Astrocyte of the spinal cord (primary cell): Measurements from ENCODE around the gene CPXM2.

Experiments used
- DNase-seq: peaks from one replicate; pipeline ENCODE4 v3.0.0; 2011; ENCODE audit warnings: low read depth, low spot score
- H3K4me3 ChIP-seq: 2 replicates; pipeline ENCODE4 v1.5.1; 2011; ENCODE audit warnings: low read depth, mild to moderate bottlenecking, low read length, moderate library complexity
- in situ Hi-C: cut with HindIII; loops from 2 replicates; pipeline ENCODE4 v1.10.0; 2017; ENCODE audit warnings: low sequenced_read_pairs
- TF ChIP-seq, protein P1 (sequence below): IDR thresholded peaks from 2 replicates; pipeline ENCODE4 v1.5.1; 2012; ENCODE audit warnings: low read depth, mild to moderate bottlenecking, low read length, inconsistent platforms

Gene CPXM2

DNA sequence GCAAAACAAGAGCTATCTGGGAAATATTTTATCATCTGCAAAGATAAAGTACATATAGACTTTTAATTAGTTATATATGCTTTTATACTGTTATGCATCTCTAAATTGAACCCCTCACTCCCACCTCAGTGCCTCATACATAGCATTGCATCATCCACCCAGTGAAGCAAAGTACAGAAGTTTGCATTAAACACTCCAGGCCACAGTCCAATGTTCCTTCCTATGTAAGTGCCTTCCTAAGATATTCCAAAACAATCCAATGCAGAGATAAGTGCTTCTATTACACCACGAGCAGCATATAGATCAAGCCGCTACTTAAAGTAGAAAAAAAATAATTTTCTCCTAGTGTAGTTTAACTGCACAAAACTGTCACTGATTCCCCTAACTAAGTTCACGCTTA lies 3.4 kb downstream of the CPXM2 start:
- in situ Hi-C loops, result no loop called here

DNA sequence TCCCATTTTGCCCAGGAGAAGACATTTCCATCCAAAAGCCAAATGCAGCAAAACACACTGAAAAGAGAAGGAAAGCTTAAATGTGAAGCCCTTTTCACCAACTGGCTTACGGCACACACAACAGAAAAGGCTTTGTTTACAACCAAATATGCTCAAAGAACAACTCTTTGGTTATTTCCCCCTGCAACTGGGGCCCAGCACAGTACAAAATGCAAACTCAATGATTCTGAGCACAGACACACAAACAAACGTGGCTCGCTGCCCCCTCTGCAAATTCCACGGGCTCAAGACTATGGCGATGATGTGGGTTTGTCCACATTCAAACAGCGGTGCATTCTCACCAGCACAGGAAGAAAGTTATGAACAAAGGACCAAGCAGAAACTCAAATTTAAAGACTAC lies 5.3 kb downstream of the CPXM2 start:
- in situ Hi-C loops, result no loop called here
- no peak overlapping the region for H3K4me3 ChIP-seq
- DNase-seq, result no peak
- TF ChIP-seq, protein P1, sequence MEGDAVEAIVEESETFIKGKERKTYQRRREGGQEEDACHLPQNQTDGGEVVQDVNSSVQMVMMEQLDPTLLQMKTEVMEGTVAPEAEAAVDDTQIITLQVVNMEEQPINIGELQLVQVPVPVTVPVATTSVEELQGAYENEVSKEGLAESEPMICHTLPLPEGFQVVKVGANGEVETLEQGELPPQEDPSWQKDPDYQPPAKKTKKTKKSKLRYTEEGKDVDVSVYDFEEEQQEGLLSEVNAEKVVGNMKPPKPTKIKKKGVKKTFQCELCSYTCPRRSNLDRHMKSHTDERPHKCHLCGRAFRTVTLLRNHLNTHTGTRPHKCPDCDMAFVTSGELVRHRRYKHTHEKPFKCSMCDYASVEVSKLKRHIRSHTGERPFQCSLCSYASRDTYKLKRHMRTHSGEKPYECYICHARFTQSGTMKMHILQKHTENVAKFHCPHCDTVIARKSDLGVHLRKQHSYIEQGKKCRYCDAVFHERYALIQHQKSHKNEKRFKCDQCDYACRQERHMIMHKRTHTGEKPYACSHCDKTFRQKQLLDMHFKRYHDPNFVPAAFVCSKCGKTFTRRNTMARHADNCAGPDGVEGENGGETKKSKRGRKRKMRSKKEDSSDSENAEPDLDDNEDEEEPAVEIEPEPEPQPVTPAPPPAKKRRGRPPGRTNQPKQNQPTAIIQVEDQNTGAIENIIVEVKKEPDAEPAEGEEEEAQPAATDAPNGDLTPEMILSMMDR, result no peak

More for the DNA sequence above, 3.4 kb downstream of the CPXM2 start:
- H3K4me3 ChIP-seq, result no peak overlapping the region
- DNase-seq, result no peak
- TF ChIP-seq, protein P1, result no peak

DNA sequence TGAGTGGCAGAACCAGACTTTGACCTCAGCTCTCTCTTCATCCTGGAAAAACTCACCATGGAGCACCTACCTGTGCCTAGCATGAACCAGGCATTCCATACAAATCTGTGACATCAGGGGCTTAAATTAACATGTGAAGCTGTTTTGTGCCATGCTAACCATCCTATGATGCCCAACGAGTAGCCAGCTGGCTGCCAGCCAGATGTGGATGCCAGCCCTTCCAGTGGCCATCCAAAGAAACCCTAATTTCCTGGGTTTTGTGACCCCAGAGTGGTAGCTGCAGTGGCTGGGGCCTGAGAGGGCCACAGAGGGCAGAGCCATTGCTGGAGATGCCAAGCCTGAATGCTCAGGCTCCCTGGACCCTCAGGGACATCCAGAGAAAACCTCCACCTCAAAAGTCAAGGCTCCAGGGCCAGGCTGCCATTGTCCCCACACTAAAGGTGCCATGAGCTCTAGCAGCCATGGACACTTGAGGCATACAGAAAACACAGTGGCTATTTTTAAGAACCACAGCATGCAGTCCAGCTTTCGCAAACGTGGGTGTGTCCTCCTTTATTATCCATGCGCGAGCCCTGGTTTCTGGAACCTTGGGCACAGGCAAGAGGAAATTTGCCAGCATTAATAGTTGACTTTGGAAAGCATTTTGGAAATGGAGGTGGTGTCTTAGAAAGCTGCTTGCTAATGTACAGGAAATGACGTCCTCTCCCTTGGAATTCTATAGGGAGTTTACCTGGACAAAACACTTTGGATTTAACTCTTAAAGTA lies 6.0 kb downstream of the CPXM2 start:
- no peak overlapping the region for H3K4me3 ChIP-seq
- no peak for DNase-seq
- in situ Hi-C loops, result no loop called here
- TF ChIP-seq, protein P1, result no peak

DNA sequence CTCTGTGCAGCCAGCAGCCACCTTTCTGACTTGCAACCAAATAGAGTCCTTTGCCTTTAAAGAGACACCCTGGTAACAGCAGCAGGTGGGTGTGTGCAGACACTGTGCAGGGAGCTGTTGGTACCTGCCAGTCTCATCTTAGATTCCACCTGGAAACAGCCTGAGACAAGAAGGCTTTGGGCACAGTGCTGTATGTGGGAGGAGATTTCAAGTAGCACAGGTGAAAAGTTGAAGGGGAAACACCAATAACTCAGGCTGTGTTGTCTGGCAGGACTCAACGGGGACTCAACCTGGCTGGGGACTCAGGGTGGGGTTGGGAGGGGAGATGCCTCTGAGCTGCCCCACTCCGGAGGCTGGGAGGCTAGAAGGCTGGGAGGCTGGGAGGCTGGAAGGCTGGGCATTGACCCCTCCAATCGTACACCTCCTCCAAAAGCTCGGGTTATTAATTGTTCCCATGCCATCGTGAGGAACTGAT lies 6.7 kb downstream of the CPXM2 start:
- H3K4me3 ChIP-seq, result no peak overlapping the region
- no peak for DNase-seq
- in situ Hi-C loops, result no loop called here
- TF ChIP-seq, protein P1, result no peak

DNA sequence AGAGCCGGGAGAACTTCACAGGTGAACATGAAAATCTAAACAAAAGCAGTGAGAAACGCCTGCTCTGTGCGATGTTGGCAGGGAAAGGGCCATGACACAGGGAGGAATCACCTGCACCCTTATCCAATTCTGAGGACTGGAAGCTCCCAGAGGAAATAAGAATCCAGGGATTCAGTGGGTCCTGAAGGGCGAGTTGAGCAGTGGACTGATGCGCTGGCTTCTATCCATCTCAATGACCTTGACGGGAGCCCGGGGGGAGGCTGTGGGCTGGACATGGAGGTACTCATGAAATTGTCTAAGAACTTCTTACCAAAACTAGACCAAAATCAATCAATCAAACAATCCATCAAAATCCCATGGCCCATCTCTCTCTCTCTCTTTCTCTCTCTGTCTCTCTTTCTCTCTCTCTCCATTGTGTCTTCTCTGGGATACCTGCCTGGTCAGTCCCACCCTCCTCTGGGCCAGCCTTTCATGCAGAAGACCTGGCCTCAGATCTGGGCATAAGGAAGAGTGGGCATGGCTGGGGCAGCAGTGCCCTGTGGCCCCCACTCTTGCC lies 7.2 kb downstream of the CPXM2 start:
- no peak for DNase-seq
- TF ChIP-seq, protein P1, result no peak
- in situ Hi-C loops, result no loop called here
- H3K4me3 ChIP-seq, result no peak overlapping the region

DNA sequence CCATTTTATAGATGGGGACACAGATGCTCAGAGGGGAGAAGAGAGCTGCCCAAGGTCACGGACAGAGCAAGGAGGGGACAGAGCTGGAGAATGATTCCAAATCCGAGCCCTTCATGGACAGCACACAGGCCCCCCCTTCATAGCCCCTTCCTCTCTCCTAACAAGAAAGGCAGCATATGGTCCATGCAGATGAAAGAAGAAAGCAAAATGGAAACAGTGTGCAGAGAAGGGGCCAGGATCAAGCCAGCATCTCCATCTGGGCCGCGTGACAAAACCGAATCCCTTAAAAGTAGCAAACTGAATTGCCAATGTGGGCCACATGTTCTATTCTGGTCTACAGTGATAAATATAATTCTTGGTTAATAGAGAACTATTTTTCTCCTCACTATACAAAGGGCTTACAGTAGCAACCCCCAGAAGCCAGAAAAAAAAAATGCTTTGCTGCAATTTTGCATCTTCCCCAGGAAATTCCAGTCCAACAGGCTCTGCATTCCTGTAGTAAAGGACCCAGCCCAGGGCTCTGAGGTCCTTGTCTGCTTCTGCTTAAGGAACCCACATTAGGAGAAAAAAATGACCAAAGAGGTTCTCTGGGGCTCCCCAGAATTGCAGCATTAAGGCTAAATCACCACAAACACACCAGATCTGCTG lies 7.8 kb downstream of the CPXM2 start:
- TF ChIP-seq, protein P1, result no peak
- no peak for DNase-seq
- in situ Hi-C loops, result no loop called here
- no peak overlapping the region for H3K4me3 ChIP-seq
